ENCODE results near the gene C19orf47.
"Not testable (repeated sequence)": the region's sequence is repeated elsewhere in the genome, so short reads cannot be mapped to it uniquely, and the experiment has no call there.

C19orf47 gene

DNA sequence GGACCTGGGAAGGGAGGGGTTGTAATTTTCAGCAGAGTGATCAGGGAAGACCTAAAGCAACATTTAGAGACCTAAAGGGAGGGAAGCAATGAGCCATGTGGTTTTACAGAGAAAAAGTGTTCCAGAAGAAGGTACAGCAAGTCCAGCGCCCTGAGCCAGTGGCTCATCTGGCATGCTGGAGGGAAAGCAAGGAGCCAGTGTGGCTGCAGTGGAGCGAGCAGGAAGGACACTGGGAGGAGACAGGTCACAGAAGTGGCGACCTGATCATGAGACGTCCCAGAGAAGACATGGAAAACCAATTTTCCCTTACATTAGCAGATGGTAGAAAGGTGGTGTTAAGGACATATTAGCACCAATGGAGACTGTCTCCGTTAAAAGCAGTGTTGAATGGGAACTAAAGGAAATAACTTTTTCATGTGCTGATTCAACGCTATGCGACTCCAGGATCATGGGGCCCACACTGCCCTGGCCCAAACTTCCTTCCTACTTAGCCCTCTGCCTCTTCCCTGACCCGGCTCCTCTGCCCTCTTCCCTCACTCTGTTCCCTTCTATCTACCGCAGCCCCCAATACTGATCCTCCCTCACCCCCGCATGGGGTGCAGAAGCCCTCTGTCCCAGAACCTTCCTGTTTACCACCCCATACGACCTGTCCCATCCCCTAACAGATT lies 5.4 kb downstream of the C19orf47 start:
- DNase-seq = no peak

DNA sequence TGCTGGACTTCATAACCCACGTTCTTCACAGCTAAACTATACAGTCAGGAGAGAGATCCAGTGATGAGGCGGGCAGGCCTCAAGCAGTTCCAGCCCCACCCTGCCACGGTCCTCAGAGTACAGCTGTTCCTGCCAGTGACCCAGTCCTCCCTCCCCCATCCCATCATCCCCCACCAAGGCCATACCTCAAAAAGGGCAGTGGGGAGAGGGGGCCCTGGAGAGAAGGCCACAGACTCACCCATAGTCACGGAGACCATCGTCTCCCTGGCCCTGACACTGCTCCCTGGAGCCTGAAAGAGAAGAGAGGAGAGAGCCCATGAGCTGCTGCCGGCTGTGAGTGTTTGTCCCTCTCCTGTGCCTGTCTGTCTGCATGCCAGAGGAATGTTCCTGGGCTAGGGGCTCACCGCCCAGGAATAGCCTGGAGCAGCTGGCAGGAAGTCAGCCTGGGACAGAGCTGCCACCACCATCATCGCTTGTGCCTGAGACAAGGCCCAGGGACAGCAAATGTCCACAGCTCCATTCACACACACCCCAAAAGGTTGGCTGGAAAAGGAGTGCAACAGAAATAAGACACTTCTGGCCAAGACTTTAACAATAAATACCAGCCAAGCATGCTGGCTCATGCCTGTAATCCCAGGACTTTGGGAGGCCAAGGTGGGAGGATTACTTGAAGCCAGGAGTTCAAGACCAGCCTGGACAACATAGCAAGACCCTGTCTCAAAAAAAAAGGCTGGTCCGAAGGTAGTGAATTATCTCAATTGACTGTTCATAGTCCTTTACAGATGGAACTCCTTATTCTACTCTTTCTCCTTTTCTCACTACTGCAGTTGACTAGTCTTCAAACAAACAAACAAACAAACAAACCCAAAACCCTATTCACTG lies 6.4 kb downstream of the C19orf47 start:
- no peak for DNase-seq

DNA sequence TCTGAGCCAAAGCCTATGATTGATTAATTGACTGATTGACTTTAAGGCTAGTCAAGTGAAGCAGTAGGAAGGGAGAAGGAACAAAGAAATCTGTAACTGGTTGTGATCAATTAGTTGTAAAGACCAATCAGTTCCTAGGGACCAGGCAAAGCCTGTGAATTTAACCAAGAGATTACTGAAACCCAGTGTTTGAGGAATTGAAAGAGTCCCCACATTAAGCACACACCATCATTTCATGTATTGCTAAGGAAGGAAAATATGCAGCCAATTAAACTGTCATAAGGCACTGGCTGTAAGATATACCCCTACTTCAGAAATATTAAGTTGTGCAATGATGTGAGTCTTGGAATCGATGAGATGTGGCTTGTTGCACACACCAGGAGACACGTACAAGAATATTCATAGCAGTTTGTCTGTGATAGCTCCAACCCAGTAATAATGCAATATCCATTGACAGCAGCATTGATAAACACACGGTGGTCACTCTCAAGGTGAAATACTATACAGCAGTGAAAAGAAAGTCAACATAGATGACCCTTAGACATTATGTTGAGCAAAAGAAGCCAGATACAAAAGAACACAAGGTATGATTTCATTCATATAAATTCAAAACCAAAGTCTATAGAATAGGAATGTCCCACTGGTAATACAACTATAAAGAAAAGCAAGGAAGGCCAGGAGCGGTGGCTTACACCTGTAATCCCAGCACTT lies 9.0 kb downstream of the C19orf47 start:
- DNase-seq = no peak

DNA sequence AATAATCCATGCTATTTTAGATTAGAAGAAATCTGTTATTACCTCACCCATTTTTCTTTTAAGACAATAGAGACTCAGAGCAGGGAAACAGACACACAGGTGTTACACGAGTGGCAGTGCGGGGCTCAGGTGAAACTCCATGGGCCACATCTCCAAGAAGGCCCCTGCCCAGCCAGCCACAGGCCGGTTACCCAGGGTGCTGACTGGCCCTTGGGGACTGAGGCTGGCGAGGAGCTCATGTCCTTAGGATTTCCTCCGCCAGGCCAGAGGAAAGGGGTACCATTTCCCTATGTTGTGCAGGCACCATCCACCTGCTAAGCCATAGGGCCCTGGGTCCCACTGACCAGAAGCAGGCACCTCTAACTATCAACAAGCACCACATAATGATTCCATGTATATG lies 10.6 kb downstream of the C19orf47 start:
- no peak for DNase-seq

DNA sequence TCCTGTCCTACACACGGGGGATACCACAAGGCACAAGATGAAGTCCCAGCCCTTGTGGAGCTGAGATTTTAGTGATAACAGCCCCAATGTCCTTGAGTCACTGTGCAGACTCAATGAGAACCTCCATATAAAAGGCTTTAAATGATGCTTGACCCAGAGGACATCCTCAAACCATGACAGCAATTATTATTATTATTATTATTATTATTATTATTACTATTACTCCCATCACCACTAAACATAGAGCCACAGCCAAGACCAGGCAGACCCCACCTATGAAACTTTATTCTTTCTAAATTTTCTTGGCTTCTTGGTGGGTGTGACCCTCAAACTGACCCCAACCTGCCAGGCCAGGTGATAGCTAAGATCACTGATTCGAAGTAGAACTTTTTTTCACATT lies 11.1 kb downstream of the C19orf47 start:
- DNase-seq = no peak

DNA sequence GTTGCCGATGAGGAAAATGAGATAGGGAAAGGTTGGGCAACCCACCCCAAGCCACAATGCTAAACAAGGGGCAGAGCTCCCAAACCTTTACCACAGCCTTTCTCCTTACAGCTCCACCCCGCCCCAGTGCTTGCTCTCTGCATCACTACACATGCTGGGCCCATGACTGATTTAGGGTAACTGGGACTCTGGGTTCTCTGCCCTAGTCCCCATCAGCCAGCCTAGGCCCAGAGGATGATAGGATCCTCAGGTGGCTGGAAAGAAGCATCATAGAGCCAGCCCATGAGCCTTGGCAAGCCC lies 11.6 kb downstream of the C19orf47 start:
- no peak for DNase-seq

DNA sequence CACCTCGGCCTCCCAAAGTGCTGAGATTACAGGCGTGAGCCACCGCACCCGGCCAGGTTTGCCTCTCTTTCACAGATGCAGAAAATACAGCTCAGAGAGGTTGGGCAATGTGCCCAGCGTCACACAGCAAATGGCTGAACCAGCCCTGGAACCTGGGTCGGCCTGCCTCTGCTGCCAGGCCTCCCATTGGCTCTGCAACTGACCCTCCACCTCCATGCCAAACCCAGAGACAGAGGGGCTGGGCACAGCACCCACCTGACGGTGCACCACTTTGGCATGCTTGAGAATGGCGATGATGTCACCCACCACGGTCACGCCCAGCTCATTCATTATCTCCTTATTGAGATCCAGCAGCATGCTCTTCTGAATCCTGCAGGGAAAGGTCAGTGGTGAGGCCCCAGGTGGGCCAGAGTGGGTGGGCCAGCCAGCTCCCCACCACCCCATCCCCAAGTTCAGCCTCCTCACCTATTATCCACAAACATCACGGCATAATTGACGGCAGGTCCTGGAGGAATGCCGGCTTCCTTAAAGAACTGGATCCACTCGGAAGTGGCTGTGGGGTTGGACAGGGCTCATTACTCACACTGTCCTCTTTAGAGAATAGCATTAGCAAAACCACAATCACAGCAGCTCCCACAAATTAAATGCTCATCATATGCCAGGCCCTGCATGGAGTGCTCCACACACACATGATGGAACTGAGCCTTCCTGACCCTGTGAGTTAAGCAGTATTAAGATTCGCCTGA lies 12.2 kb downstream of the C19orf47 start:
- no peak for DNase-seq

DNA sequence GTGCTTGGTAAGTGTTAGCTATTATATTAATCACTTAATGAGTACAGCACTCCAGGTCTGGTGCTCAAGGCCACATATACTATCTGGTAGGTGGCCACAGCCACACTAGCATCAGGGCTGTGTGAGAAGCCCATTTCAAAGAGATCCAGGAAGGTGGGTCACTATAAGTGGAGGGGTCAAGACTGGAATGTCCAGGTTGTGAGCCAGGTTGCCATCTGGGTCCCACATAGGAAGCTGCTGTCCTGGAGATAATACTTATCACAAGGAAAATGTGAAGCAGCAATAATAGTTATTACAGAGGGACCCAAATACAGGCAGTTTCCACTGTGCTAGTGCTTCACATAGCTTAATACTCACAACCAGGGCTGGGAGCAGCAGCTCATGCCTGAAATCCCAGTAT lies 13.1 kb downstream of the C19orf47 start:
- no peak for DNase-seq

DNA sequence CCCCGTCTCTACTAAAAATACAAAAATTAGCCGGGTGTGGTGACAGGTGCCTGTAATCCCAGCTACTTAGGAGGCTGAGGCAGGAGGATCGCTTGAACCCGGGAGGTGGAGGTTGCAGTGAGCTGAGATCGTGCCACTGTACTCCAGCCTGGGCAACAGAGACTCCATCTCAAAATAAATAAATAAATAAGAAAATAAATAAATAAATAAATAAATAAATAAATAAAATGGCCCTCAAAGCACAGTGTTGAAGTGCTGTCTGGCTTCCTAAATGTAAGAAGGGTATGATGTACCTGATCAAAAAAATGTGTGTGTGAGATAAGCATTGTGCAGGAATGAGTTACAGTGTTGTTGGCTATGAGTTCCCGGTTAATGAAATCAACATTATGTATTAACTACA lies 15.1 kb downstream of the C19orf47 start:
- DNase-seq = not testable (repeated sequence)

DNA sequence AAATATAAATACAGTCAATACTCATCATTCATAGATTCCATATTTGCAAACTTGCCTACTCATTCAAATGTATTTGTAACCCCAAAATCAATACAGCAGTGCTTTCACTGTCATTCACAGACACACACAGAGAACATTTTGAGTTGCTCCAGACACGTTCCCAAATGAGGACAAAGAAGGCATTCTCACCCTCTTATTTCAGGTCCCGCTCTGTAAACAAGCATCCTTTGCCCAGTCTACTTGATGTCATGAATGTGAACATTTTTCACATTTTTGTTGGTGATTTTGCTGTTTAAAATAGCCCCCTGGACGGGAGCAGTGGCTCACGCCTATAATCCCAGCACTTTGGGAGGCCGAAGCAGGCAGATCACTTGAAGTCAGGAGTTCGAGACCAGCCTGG lies 15.5 kb downstream of the C19orf47 start:
- DNase-seq = no peak

DNA sequence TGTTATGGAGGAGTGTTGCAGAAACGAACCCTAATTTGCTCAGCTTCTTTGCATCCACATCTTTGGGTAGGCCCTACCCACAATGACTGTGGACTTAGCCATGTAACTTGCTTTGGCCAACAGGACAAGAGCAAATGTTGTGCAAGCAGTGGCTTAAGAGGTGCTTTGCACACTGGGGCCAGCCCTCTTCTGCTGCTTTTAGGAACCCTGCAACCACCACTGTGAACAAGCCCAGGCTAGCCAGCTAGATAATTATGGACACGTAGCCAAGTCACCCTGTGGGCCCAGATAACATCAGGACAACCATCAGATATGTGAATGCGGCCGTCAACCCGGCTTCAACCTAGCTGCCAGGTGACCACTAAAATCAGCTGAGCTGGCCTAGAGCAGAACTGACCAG lies 17.1 kb downstream of the C19orf47 start:
- no peak for DNase-seq

DNA sequence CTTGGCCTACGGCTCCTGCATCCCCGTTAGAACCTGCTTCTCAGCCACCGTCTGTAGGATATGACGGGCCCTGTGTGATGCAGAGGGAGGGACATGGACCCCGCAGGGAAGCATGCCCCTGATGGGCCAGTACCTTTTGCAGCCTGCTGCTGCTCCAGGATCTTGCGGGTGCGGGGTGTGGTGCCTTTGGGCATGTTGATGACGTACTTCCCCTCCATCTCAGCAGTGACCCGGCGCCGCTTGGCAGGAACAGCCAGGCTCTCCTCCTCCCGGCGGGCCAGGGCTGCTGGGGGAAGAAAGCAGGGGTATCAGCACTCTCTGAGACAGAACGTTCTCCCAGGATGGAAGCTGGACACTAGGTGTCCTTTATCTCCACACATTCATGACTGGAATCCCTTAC lies 22.0 kb downstream of the C19orf47 start:
- no peak for DNase-seq

DNA sequence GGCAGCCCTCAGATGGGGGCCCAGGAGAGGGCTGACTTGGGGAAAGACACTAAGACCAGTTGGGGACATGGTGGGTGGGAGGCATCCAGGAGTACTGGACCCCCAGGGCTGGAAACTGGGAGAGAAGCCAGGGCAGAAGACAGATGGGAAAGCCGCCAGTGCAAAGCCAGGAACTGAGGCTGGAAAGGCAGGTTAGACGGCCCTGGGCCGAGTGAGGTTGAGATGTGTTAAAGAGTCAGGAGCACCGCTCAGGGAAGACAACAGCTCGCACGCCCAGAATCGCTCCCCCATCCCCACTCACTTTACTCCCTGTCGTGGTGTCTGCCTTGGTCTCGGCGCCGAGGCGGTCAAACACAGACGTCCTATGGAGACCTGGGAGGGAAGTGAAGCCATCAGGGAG lies 24.5 kb downstream of the C19orf47 start:
- DNase-seq = no peak

DNA sequence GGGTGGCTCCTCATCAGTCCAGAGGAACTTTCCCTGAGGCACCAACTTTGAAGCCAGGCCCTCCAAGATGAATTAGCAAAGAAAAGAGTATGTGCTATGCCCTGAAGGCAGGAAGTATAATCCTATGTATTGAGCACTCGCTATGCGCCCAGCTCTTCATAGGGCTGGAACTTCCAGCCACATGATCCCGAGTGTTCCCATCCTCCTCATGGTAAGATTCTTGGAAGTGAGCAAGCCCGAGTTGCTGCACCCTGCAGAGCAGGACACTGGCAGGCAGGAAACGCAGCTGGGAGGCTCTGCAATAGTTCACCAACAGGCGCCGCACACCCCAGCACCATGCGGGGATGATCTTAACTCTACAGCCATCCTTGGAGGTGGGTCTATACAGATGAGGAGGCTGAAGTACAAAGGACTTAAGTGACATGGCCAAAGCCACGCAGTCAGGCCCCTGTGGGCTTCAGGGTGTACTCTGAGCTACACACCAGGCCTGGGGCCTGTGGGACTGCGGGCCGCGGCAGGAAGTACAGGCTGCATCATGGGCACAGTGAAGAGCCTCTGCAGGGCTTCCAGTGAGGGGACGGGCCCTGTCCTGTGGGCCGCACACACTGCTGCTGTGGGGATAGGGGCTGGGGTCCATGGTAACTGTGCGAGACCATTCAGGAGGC lies 25.1 kb downstream of the C19orf47 start:
- no peak for DNase-seq

DNA sequence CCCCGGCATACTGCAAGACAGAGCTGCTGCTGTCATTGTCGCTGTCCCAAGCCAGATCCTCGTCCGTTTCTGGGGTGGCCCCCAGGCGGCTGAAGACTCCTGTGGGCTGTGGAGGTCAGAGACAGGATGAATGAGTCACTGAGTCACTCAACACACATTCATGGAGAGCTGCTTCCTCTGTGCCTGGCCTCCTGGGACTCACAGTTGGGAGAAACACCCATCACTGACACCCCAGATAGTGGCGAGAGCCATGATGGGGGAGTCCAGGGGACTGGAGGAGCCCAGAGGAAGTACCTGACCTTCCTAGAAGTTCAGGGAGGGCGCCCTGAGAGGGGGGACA lies 26.0 kb downstream of the C19orf47 start:
- no peak for DNase-seq

DNA sequence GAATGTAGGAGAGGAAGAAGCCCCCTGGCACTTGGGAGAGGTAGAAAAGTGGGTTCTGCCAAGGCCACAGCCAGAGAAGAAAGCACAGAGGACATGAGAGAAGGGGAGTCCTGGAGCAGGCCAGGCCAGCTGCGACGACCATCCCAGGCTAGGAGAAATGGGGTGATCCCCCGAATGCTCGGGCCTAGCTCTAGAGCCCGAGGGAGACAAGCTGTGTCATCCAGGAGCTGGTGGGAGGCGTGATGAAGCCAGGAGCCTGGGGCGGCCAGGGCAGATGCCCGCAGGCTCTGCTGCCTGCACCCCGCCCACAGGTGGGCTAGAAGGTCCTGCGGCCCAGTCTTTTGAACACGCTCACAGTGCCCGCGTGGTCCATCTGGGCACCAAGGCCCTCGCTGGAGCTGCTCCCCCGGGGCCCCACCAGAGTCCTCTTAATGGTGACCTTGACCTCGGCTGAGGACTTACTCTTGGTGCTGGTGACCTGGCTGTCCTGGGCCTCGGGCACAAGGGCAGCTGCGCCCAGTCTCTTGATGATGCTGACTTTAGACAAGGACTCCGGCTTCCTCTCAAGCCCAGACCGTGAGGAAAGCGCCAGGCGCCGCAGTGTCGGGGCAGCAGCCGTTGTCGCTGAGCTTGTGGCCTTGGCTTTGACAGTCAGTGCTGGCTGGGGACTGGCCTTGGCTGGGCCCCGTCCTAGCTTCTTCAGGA lies 26.5 kb downstream of the C19orf47 start:
- no peak for DNase-seq

DNA sequence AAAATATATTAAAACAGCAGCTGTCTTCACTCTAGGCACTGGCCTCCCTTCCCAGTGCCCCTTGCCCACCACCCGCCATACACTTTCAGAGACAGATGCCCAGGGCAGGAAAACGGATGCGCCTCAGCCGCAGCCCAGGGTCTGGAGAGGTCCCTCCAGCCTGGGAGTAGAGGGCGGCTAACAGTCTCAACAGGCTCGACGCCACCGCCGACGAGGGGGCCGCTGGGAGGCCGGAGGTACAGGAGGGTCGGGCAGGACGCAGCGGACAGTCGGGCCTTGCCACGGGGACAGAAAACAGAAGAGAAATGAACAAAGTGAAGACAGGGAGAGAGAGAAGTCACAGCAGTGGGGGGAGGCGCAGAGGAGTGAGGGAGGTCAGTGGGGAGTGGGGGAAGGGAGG lies 27.1 kb downstream of the C19orf47 start:
- no peak for DNase-seq

DNA sequence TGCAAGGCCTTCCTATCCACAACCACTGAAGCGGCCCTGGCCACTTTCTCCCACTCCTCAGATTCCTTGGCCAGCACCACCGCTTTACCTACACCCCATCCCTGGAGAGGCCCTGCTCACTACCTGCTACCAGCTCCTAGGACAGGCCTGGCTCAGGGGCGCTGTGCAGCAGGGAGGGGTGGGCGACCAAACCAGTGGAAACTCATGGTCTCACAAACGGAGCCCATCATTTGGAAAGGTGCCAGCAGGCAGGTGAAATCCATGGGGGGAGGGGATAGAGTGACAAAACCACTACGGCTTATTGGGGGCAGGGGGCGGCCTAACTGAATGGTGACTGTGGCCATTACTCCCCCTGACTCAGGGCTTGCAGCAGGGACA lies 27.6 kb downstream of the C19orf47 start:
- no peak for DNase-seq

DNA sequence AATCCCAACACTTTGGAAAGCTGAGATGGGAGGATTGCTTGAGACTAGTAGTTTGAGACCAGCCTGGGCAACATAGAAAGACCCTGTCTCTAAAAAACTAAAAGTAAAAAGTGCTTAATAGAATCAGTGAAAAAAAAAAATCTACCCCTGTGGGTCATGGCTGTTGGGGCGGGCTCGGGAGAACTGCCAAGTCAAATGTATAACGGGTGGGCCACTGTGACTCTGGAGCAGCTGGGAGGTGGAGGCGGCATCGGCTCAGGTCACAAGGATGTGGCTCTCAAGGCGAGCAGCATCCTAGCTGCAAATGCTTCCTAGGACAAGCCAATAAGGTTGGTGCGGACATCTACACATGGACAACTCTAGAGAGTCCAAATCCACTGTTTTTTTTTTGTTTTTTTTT lies 30.9 kb downstream of the C19orf47 start:
- DNase-seq = no peak

DNA sequence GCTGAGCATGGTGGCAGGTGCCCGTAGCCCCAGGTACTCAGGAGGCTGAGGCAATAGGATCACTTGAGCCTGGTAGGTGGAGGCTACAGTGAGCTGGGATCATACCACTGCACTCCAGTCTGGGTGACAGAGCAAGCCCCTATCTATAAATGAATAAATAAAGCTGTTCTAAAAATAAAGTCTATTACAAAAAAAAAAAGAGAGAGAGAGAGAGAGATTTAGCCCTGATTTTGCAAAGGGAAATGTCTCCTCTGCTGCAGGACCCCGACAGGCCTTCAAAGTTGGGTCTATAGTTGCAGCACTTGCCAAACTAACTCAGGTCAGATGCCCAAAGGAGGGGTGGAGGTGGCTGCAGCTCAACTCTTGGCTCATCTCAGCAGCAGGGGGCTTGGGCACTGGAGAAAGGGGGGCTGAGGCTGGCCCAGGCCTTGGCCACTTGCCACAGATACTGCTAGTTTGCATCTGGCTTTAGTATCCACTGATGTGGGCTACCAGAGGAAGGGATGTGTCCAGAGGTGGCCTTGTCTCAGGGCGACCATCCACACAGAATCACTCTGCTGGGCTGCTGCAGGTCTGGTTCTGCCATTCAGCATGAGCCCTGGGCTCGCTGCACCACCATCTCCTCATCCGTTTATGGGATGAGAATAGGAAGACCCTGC lies 32.3 kb downstream of the C19orf47 start:
- no peak for DNase-seq

DNA sequence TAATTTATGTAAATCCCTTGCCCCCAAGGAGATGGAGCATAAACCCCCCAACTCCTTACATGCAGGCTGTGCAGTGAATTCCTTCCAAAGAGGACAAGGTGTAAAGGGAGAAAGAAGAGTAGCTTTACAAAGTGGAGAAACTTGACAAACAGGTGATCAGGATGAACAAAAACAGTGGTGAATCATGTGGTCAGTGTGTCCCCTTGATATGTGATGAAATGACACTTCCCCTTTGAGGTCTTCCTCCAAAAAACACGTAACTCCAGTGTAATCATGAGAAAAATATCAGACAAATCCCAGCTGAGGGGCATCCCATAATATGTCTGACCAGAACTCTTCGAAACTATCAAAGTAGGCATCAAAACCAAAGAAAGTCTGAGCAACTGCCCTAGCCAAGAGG lies 33.5 kb downstream of the C19orf47 start:
- no peak for DNase-seq

All from KG1 (cell line).